Transverse colon (tissue), 4 donors: ENCODE data around the gene ITPR2. TPM values are rescaled to one million over a fixed set of nuclear protein-coding genes. Genes with fewer than 3 reads are reported as not detected.

Source experiments
- DNase-seq: peaks from one replicate; pipeline ENCODE4 v3.0.0-alpha.2; 2019
- H3K27ac ChIP-seq, 4 donors: fragments of 200-600 bp; sonication (generic); 2 replicates each; pipeline ENCODE4 v1.5.1; 2016 to 2018; ENCODE audit warnings: inconsistent platforms in 4 of 4
- H3K27me3 ChIP-seq: fragments of 200-600 bp; sonication (generic); 2 replicates; pipeline ENCODE4 v1.5.1; 2017; ENCODE audit warnings: inconsistent platforms
- H3K36me3 ChIP-seq, 4 donors: fragments of 200-600 bp; sonication (generic); 2 replicates each; pipeline ENCODE4 v1.5.1; 2017 to 2019; ENCODE audit warnings: inconsistent platforms in 4 of 4
- H3K4me1 ChIP-seq, 4 donors: fragments of 200-600 bp; sonication (generic); 2 replicates each; pipeline ENCODE4 v1.5.1; 2017 to 2020; ENCODE audit warnings: inconsistent platforms in 4 of 4
- H3K4me3 ChIP-seq, 4 donors: fragments of 200-600 bp; sonication (generic); 1 replicate in 1 of 4; 2 replicates in 3 of 4; pipeline versions ENCODE4 v1.5.1 to v1.6.1; 2017 to 2019; ENCODE audit warnings: inconsistent platforms in 4 of 4
- H3K9me3 ChIP-seq, 2 donors: fragments of 200-600 bp; sonication (generic); 2 replicates each; pipeline ENCODE4 v1.5.1; 2017 to 2019; ENCODE audit warnings: inconsistent platforms in 2 of 2
- CTCF ChIP-seq, 5 experiments: fragments of 200-600 bp in 3 of 5; fragments of 450-650 bp in 2 of 5; sonication (generic) in 3 of 5; IDR thresholded peaks; 1 replicate in 2 of 5; 2 replicates in 3 of 5; pipeline ENCODE4 v1.5.1; 2016 to 2017; ENCODE audit warnings: antibody characterized with exemption in 5 of 5, inconsistent platforms in 3 of 5, mild to moderate bottlenecking in 2 of 5, moderate library complexity in 1 of 5
- EP300 ChIP-seq: sonication (generic); formaldehyde crosslinking; IDR thresholded peaks from one replicate; pipeline ENCODE4 v1.6.1; 2017; ENCODE audit warnings: antibody characterized with exemption, low read depth
- POLR2A ChIP-seq: fragments of 450-650 bp; IDR thresholded peaks from one replicate; pipeline ENCODE4 v1.6.1; 2016; ENCODE audit warnings: antibody characterized with exemption, mild to moderate bottlenecking, moderate library complexity
- POLR2AphosphoS5 ChIP-seq, 3 donors: sonication (generic); formaldehyde crosslinking; IDR thresholded peaks; one replicate each; pipeline ENCODE4 v1.6.1; 2016; ENCODE audit warnings: antibody characterized with exemption in 3 of 3
- WGBS, 2 donors: methylation state at CpG; one replicate each; pipeline ENCODE4 v1.1.5; 2018; ENCODE audit warnings: low coverage in 1 of 2; 5-methylcytosine and 5-hydroxymethylcytosine counted together
- in situ Hi-C, 4 donors: fragments of 200-750 bp; cut with MboI; loops; one replicate each; pipeline versions ENCODE4 v1.15.0 to v1.15.1; 2017; ENCODE audit warnings: low sequenced_read_pairs in 3 of 4, low pct_ligation_motif_present in 1 of 4, low pct_unique_long_range_greater_than_20kb in 1 of 4
- intact Hi-C: fragments of 100-400 bp; cut with DNase I; formaldehyde crosslinking; loops from one replicate; pipeline ENCODE4 v1.15.1; 2023; ENCODE audit warnings: low total_unique reads
- total RNA-seq, 4 donors: library from RNA; depleted of rRNA; stranded (reverse); fragments of >200 nt; gene quantifications; one replicate each; pipeline ENCODE4 v1.1.0, GENCODE V29; 2016

Gene ITPR2
- total RNA-seq, 4 donors from 2014 or later: 29.8 to 60.5 (median 41.2) TPM

DNA sequence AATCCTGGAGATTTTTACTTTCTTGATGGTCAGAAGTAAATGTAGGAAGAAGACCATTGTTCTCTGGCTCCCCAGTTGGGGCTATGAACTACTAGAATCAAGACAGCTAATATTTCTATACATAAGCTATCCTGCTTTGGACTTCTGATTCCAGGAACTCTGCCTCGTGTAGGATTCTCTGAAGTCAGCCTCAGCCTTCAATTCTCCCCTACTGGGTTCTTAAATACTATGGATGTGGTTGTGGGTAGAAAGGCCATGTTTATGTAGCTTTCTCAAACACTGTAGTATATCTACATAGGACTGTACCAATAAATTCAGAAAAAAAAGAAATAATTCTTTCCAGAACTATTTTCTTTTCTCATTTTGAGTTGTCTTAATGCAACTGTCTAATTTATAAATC, 302.5 kb downstream of the ITPR2 start:
- H3K4me1 ChIP-seq: no peaks in the 10 kb centered on the region
- in situ Hi-C loops: no loop called here
- H3K27me3 ChIP-seq: no peaks in the 10 kb centered on the region
- DNase-seq: no peak
- H3K36me3 ChIP-seq: no peaks in the 10 kb centered on the region
- no peak overlapping the region for H3K4me3 ChIP-seq
- no peak overlapping the region for H3K27ac ChIP-seq
- TF ChIP-seq CTCF (IDR thresholded peaks at IDR 0.05) (no peak), POLR2A (no peak), EP300 (no peak), POLR2AphosphoS5 (IDR thresholded peaks at IDR 0.05) (no peak)
- intact Hi-C loops: no loop called here
- WGBS, 2 donors: 71 to 85% methylated on average over 1 of the region's 1 CpG
- H3K9me3 ChIP-seq: peaks cover 0 to 8% of the 10 kb centered on the region in 2 donors

DNA sequence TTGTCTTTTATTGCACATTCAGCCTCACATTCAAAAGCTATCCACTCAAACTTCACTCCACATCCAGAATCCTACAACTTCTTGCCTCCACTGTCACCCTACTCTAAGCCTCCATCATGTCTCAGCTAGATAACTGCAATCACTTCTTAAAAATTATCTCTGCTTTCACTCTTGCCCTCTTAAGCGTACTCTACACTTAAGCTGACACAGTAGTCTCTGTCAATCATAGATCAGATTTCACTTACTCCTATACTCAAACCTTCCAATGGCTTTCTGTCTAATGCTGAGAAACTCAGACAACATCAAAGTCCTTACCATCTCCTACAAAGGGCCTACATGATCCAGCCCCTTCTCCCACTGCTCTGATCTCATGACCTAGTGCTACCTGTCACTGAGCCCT, 304.1 kb downstream of the ITPR2 start:
- Histone ChIP-seq H3K4me1 (peaks cover 0 to 3% (median 1%) of the 10 kb centered on the region in 4 donors), H3K36me3 (no peaks in the 10 kb centered on the region), H3K27ac (no peak overlapping the region), H3K9me3 (peaks cover 4 to 12% of the 10 kb centered on the region in 2 donors), H3K27me3 (no peaks in the 10 kb centered on the region), H3K4me3 (no peak overlapping the region)
- no peak for DNase-seq
- 93 to 100% methylated on average over 1 of the region's 1 CpG for WGBS, 2 donors
- intact Hi-C loops (loop anchor here (10.0 kb wide), 1 partner anchor 1086 kb away; no protein-coding TSS in a partner anchor), in situ Hi-C loops (no loop called here)
- TF ChIP-seq EP300: no peak
- no peak for TF ChIP-seq POLR2AphosphoS5 (IDR thresholded peaks at IDR 0.05)
- TF ChIP-seq POLR2A: no peak
- TF ChIP-seq CTCF (IDR thresholded peaks at IDR 0.05): no peak

GRCh38 chr12:26527682-26528081, 305.3 kb downstream of the ITPR2 start:
- H3K4me1 ChIP-seq: peaks cover 0 to 12% (median 5%) of the 10 kb centered on the region in 4 donors
- intact Hi-C loops: loop anchor here (10.0 kb wide), 1 partner anchor 1087 kb away; no protein-coding TSS in a partner anchor
- H3K27me3 ChIP-seq: no peaks in the 10 kb centered on the region
- in situ Hi-C loops: no loop called here
- TF ChIP-seq POLR2AphosphoS5 (IDR thresholded peaks at IDR 0.05): no peak
- TF ChIP-seq POLR2A: no peak
- TF ChIP-seq EP300: no peak
- TF ChIP-seq CTCF (IDR thresholded peaks at IDR 0.05): no peak
- no peak for DNase-seq
- H3K4me3 ChIP-seq: no peak overlapping the region
- peaks cover 4 to 12% of the 10 kb centered on the region in 2 donors for H3K9me3 ChIP-seq
- WGBS, 2 donors: 80 to 88% methylated on average over 1 to 4 of the region's 4 CpGs
- no peak overlapping the region for H3K27ac ChIP-seq
- no peaks in the 10 kb centered on the region for H3K36me3 ChIP-seq

- Histone ChIP-seq H3K4me3 (no peak overlapping the region), H3K27me3 (no peaks in the 10 kb centered on the region), H3K9me3 (peaks cover 4 to 12% of the 10 kb centered on the region in 2 donors), H3K36me3 (no peaks in the 10 kb centered on the region), H3K27ac (no peak overlapping the region), H3K4me1 (peaks cover 0 to 12% (median 5%) of the 10 kb centered on the region in 4 donors)
- intact Hi-C loops (loop anchor here (10.0 kb wide), 1 partner anchor 1090 kb away; no protein-coding TSS in a partner anchor), in situ Hi-C loops (no loop called here)
- DNase-seq: peak; percentile 10
- TF ChIP-seq POLR2A: no peak
- TF ChIP-seq CTCF (IDR thresholded peaks at IDR 0.05): peak; percentile 32 to 56 (median 46)
- TF ChIP-seq POLR2AphosphoS5 (IDR thresholded peaks at IDR 0.05): no peak
- TF ChIP-seq EP300: no peak
- 90 to 94% methylated on average over 2 of the region's 2 CpGs for WGBS, 2 donors
Observed at GRCh38 chr12:26524862-26525465, 308.0 kb downstream of the ITPR2 start.
